MM.1S (cell line): ENCODE measurements around the gene SART3.

Experiments used
- EZH2 ChIP-seq: fragments of 300-600 bp; sonication (generic); optimal IDR thresholded peaks from 2 replicates; pipeline ENCODE3; 2017; ENCODE audit warnings: low read depth, mild to moderate bottlenecking, antibody characterized with exemption, low read length, mixed read lengths
- EZH2phosphoT487 ChIP-seq: fragments of 300-600 bp; sonication (generic); IDR thresholded peaks from 2 replicates; pipeline ENCODE4 v1.6.1; 2018; ENCODE audit warnings: antibody characterized with exemption, low read length
- TF ChIP-seq, protein P1 (sequence below): fragments of 300-600 bp; sonication (generic); IDR thresholded peaks from 2 replicates; pipeline ENCODE4 v1.5.1; 2016; ENCODE audit warnings: antibody characterized with exemption, low read length, mixed read lengths

DNA sequence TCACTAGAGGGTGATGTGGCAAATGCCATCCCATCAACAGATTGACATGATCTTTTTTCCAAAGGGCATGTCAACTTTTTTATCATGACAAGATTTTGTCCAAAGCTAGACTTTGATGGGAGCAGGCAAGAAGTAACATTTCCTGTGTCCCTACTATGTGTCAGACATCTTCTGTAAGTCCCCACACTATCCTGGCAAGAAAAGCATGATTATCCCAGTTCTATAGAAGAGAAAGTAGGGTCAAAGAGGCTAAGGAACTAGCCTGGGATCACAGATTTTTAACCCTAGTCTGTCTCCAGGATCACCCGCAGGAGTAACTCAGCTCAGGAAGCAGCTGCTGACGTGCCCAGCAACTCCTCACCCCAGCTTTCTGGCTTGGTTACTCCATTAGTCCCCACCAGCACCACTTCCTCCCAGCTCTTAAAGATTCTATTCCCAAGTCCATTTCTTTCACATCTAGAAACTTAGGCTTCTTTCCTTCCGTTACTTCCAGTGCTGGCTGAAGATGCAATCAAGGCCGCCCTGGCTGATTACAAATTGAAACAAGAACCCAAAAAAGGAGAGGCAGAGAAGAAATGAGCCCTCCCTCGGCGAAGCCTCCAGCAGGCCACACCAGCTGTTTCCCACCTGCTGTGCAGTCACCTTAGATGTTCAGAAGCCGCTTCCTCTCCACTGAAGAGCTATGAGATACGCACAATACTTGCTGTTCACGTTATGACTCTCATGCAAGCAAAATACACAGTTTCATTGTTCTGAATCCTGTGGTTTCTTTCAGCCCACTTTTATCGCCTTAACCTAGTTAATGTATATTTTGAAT lies 7.6 kb upstream of the SART3 start:
- TF ChIP-seq, protein P1, sequence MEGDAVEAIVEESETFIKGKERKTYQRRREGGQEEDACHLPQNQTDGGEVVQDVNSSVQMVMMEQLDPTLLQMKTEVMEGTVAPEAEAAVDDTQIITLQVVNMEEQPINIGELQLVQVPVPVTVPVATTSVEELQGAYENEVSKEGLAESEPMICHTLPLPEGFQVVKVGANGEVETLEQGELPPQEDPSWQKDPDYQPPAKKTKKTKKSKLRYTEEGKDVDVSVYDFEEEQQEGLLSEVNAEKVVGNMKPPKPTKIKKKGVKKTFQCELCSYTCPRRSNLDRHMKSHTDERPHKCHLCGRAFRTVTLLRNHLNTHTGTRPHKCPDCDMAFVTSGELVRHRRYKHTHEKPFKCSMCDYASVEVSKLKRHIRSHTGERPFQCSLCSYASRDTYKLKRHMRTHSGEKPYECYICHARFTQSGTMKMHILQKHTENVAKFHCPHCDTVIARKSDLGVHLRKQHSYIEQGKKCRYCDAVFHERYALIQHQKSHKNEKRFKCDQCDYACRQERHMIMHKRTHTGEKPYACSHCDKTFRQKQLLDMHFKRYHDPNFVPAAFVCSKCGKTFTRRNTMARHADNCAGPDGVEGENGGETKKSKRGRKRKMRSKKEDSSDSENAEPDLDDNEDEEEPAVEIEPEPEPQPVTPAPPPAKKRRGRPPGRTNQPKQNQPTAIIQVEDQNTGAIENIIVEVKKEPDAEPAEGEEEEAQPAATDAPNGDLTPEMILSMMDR: no peak
- no peak for TF ChIP-seq EZH2
- no peak for TF ChIP-seq EZH2phosphoT487
